ENCODE measurements around the gene SHISA9.

DNA sequence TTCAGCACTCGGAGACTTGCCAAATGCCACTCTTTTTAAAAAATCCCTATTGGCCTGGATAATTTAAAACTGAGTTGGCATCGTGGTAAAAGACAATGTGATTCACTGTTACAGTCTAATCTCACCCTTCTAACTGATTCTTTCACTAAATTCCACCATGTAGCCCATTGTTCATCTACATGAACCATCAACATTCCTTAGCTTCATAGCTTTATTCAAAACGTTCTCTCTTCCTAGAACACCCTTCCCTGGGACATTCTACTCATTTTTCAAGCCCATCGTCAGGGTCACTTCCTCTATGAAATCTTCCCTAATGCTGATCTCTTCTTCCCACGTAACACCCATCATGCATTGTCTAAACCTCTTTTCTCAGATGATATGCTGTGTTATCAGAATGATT is 15.7 kb upstream of the SHISA9 start:
- TF ChIP-seq EZH2phosphoT487 (IDR thresholded peaks at IDR 0.05; ENCODE audit: low read depth, severe bottlenecking, unreplicated experiment) (no peak), CTCF (IDR thresholded peaks at IDR 0.05; ENCODE audit: poor library complexity) (no peak), EZH2 (IDR thresholded peaks at IDR 0.05; ENCODE audit: borderline replicate concordance) (no peak)

All from hepatocyte (in vitro differentiated cells).